GM03348 (cell line): Measurements from ENCODE around the gene HOXD8.

Experiments used
- DNase-seq: peaks from one replicate; pipeline ENCODE4 v3.0.0; 2012; ENCODE audit warnings: low spot score

The HOXD8 gene

GRCh38 chr2:176091329-176092258 is 37.9 kb upstream of the HOXD8 start:
- no peak for DNase-seq

- no peak for DNase-seq
These were observed 37.0 kb upstream of the HOXD8 start, which contains the start of gene HOXD13 for GRCh38 chr2:176092270-176093144. HOXD13 (plus strand) TSS chr2:176092721; CDS start chr2:176092891, 170 bp downstream.

- no peak for DNase-seq
These were observed 36.2 kb upstream of the HOXD8 start for GRCh38 chr2:176093145-176093897.

- DNase-seq: no peak
These were observed 35.6 kb upstream of the HOXD8 start for GRCh38 chr2:176093898-176094249.

GRCh38 chr2:176094349-176094748 is 35.2 kb upstream of the HOXD8 start:
- no peak for DNase-seq

- DNase-seq: no peak
These were observed 34.1 kb upstream of the HOXD8 start for GRCh38 chr2:176095421-176095820.

GRCh38 chr2:176096243-176096985 is 33.1 kb upstream of the HOXD8 start:
- DNase-seq: no peak

GRCh38 chr2:176096986-176097819 is 32.3 kb upstream of the HOXD8 start:
- DNase-seq: peak; percentile 89

GRCh38 chr2:176097820-176098365 is 31.6 kb upstream of the HOXD8 start:
- DNase-seq: no peak

- no peak for DNase-seq
These were observed 30.9 kb upstream of the HOXD8 start for GRCh38 chr2:176098366-176099158.

- DNase-seq: no peak
These were observed 30.3 kb upstream of the HOXD8 start for GRCh38 chr2:176099159-176099727.

- no peak for DNase-seq
These were observed 29.6 kb upstream of the HOXD8 start, which contains the start of gene HOXD12 for GRCh38 chr2:176099728-176100546. HOXD12 (plus strand) TSS chr2:176099795; CDS start chr2:176099802, 7 bp downstream.

- no peak for DNase-seq
These were observed 28.9 kb upstream of the HOXD8 start for GRCh38 chr2:176100547-176101140.

GRCh38 chr2:176101216-176101830 is 28.2 kb upstream of the HOXD8 start:
- no peak for DNase-seq

- no peak for DNase-seq
These were observed 27.7 kb upstream of the HOXD8 start for GRCh38 chr2:176101842-176102241.

- no peak for DNase-seq
These were observed 27.1 kb upstream of the HOXD8 start for GRCh38 chr2:176102309-176102866.

GRCh38 chr2:176103194-176103593 is 26.3 kb upstream of the HOXD8 start:
- no peak for DNase-seq
